ENCODE results near the gene UQCC3. TPM values are rescaled to one million over a fixed set of nuclear protein-coding genes. Genes with fewer than 3 reads are reported as not detected.

UQCC3 gene
- total and polyA plus RNA-seq, 9 of the 15 experiments (the other 6 are each of a cell fraction or from before 2014, with no cell fraction given) = 3.3 to 44.3 (median 8.0) TPM

DNA sequence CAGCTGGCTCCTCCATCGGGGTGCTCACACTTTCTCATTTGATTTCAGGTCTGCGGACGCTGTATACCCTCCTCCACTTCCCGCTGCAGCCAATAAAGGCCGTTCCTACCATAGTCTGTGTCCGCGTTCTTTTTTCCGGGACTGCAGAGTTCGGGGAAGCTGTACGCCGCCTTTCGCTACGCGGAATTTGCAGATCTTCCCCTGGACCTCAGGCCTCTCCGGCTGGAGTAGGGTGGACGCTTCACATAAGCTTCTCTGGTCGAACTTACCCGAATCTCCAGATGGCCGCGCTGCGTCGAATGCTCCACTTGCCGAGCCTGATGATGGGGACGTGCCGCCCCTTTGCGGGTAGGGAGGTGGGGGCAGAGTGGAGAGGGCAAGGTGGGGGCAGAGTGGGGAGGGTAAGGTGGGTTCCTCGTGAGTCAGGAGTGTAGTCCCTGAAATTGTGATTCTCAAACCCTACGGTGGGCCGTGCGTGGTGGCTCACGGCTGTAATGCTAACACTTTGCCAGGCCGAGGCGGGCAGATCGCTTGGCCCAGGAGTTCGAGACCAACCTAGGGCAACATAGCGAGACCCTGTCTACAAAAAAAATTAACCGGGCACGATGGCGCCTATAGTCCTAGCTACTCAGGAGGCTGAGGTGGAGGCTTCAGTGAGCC is 5.7 kb upstream of the UQCC3 start (continued):
- TF ChIP-seq, protein P1, sequence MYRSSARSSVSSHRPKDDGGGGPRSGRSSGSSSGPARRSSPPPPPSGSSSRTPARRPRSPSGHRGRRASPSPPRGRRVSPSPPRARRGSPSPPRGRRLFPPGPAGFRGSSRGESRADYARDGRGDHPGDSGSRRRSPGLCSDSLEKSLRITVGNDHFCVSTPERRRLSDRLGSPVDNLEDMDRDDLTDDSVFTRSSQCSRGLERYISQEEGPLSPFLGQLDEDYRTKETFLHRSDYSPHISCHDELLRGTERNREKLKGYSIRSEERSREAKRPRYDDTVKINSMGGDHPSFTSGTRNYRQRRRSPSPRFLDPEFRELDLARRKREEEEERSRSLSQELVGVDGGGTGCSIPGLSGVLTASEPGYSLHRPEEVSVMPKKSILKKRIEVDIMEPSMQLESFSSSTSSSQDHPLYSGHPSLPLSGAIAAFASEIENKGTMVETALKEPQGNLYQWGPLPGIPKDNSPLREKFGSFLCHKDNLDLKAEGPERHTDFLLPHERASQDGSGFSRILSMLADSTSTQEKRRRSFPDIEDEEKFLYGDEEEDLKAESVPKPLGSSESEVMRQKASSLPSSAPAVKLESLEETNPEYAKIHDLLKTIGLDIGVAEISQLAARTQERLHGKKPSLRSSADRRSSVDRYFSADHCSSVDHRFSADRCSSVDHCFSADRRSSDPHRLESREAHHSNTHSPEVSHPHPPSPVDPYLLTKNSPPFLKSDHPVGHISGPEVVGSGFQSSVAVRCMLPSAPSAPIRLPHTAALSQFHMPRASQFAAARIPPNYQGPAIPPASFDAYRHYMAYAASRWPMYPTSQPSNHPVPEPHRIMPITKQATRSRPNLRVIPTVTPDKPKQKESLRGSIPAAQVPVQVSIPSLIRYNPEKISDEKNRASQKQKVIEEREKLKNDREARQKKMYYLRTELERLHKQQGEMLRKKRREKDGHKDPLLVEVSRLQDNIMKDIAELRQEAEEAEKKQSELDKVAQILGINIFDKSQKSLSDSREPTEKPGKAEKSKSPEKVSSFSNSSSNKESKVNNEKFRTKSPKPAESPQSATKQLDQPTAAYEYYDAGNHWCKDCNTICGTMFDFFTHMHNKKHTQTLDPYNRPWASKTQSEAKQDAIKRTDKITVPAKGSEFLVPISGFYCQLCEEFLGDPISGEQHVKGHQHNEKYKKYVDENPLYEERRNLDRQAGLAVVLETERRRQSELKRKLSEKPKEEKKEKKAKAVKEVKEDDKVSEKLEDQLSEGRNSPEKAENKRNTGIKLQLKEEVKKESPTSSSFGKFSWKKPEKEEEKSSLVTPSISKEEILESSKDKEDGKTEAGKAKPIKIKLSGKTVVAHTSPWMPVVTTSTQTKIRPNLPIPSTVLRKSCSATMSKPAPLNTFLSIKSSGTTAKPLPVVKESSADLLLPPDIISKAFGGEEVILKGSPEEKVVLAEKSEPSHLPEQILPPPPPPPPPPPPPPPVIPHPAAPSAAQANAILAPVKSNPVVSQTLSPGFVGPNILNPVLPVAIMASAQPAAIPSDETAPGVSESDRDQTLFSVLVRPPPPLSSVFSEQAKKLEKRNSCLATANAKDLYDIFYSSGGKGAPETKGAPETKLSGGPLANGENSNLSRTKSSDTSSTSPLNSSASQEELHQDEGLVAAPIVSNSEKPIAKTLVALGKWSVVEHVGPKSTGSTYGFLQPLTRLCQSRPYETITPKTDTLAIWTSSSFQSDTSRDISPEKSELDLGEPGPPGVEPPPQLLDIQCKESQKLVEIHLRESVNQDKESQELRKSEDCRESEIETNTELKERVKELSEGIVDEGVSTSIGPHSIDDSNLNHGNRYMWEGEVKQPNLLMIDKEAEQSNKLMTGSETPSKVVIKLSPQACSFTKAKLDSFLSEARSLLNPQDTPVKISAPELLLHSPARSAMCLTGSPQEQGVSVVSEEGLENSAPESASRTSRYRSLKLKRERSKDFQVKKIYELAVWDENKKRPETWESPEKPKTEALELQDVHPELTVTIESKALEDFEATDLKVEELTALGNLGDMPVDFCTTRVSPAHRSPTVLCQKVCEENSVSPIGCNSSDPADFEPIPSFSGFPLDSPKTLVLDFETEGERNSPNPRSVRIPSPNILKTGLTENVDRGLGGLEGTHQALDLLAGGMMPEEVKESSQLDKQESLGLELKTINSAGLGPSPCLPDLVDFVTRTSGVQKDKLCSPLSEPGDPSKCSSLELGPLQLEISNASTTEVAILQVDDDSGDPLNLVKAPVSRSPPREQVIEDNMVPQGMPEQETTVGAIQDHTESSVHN (IDR thresholded peaks at IDR 0.05; ENCODE audit: borderline replicate concordance in 1 of 2, low read depth in 1 of 2) = no peak
- TF ChIP-seq HMGXB4 (CRISPR knock-in tag; IDR thresholded peaks at IDR 0.05) (peak; percentile 13; the same call in 1 of the 2 replicates), NFE2 (IDR thresholded peaks at IDR 0.05; ENCODE audit: low read depth) (no peak), POLR2AphosphoS5 (IDR thresholded peaks at IDR 0.05; ENCODE audit: control insufficient read depth, insufficient read depth, low read depth, low read length) (peak; percentile 50; the same call in 1 of the 2 replicates), ARID2 (IDR thresholded peaks at IDR 0.05) (no peak), TEAD2 (tag; IDR thresholded peaks at IDR 0.05) (no peak), ERF (CRISPR knock-in tag; IDR thresholded peaks at IDR 0.05) (no peak)
- TF ChIP-seq, protein P2, sequence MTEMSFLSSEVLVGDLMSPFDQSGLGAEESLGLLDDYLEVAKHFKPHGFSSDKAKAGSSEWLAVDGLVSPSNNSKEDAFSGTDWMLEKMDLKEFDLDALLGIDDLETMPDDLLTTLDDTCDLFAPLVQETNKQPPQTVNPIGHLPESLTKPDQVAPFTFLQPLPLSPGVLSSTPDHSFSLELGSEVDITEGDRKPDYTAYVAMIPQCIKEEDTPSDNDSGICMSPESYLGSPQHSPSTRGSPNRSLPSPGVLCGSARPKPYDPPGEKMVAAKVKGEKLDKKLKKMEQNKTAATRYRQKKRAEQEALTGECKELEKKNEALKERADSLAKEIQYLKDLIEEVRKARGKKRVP (CRISPR knock-in tag; IDR thresholded peaks at IDR 0.05) = no peak
- TF ChIP-seq, protein P3, sequence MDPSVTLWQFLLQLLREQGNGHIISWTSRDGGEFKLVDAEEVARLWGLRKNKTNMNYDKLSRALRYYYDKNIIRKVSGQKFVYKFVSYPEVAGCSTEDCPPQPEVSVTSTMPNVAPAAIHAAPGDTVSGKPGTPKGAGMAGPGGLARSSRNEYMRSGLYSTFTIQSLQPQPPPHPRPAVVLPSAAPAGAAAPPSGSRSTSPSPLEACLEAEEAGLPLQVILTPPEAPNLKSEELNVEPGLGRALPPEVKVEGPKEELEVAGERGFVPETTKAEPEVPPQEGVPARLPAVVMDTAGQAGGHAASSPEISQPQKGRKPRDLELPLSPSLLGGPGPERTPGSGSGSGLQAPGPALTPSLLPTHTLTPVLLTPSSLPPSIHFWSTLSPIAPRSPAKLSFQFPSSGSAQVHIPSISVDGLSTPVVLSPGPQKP (CRISPR knock-in tag; IDR thresholded peaks at IDR 0.05) = no peak
- TF ChIP-seq, protein P4, sequence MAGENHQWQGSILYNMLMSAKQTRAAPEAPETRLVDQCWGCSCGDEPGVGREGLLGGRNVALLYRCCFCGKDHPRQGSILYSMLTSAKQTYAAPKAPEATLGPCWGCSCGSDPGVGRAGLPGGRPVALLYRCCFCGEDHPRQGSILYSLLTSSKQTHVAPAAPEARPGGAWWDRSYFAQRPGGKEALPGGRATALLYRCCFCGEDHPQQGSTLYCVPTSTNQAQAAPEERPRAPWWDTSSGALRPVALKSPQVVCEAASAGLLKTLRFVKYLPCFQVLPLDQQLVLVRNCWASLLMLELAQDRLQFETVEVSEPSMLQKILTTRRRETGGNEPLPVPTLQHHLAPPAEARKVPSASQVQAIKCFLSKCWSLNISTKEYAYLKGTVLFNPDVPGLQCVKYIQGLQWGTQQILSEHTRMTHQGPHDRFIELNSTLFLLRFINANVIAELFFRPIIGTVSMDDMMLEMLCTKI (IDR thresholded peaks at IDR 0.05; ENCODE audit: partially characterized antibody) = no peak
- TF ChIP-seq, protein P5, sequence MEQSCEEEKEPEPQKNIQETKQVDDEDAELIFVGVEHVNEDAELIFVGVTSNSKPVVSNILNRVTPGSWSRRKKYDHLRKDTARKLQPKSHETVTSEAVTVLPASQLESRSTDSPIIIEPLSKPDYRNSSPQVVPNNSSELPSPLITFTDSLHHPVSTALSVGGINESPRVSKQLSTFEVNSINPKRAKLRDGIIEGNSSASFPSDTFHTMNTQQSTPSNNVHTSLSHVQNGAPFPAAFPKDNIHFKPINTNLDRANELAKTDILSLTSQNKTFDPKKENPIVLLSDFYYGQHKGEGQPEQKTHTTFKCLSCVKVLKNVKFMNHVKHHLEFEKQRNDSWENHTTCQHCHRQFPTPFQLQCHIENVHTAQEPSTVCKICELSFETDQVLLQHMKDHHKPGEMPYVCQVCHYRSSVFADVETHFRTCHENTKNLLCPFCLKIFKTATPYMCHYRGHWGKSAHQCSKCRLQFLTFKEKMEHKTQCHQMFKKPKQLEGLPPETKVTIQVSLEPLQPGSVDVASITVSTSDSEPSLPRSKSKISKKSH (CRISPR knock-in tag; IDR thresholded peaks at IDR 0.05) = no peak
